ENCODE measurements around the gene C20orf96. TPM values are rescaled to one million over a fixed set of nuclear protein-coding genes. Genes with fewer than 3 reads are reported as not detected.
"Not testable (repeated sequence)": the region's sequence is repeated elsewhere in the genome, so short reads cannot be mapped to it uniquely, and the experiment has no call there.

Gene C20orf96, protein sequence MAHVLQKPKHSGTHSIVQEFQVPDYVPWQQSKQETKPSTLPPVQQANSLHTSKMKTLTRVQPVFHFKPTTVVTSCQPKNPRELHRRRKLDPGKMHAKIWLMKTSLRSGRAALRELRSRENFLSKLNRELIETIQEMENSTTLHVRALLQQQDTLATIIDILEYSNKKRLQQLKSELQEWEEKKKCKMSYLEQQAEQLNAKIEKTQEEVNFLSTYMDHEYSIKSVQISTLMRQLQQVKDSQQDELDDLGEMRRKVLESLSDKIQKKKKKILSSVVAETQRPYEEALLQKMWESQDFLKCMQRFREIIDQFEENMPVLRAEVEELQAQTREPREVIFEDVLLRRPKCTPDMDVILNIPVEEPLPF
- total RNA-seq (7.5 TPM in 2 replicates), polyA plus RNA-seq (4.7 and 7.7 TPM in 2 replicates), polyA minus RNA-seq (0.94 and 2.4 TPM in 2 replicates)
- 0.68 TPM for total RNA-seq (2013)

DNA sequence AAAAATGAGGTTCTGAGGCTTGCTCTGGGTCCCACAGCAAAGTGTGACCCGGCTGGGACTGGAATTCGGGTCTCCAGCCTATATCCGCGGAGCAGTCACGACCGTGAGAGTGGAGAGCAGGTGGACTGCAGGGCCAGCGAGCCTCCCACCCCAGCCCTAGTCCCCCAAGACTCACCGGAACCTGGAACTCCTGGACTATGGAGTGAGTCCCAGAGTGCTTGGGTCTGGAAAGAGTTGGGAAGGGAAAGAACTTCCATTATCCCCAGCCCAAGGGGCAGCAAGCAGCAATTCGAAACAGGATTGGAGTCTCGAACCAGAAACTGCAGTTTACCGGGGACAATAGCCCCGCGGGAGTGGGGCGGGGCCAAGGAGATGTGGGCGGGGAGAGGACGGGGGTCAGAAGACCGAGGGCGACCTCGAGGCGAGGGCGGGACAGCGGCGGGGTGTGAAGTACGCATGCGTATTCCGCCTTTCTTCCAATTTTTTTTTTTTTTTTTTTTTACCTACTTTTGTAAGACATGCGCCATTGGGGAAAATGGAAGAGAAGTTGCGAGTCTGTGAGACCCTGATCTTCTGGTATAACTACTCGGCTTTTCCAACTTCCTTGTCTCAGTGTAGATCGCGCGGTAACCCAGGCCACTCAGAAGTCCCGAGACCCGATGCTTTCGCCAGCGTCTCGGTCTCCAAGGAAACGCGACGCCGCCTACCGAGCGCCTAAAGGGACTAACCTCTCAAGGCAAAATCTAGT lies at the start of gene C20orf96:
TSS of gene C20orf96 (minus strand) at position 667 of the 748 bp plus-strand sequence. CDS start at position 527, 140 bp downstream.
- Mint-ChIP-seq H3K4me3 (no peak within 1 kb of the TSS), H3K4me1 (peaks cover 6% of the 10 kb centered on the region), H3K27ac (no peak within 1 kb of the TSS), H3K27me3 (no peaks in the 10 kb centered on the region), H3K9me3 (ENCODE audit: insufficient read depth) (no peaks in the 10 kb centered on the region)
- WGBS (ENCODE audit: insufficient coverage), result 0% methylated on average over 29 of the region's 43 CpGs
- intact Hi-C loops (cut with micrococcal nuclease), result loop anchor here (1.0 kb wide), 6 partner anchors 8 to 57 kb away; partner anchors contain the start of gene NRSN2
- Histone ChIP-seq H4K20me1 (ENCODE audit: control insufficient read depth, insufficient read depth, low read length, poor library complexity, severe bottlenecking) (no peaks in the 10 kb centered on the region), H3K4me3 (ENCODE audit: control extremely low read depth in 1 of 5, extremely low read depth in 1 of 5, insufficient read depth in 1 of 5, low read depth in 2 of 5, low read length in 4 of 5) (peak within 1 kb of the TSS; percentile 48 to 83 (median 69)), H3K4me1 (ENCODE audit: control insufficient read depth in 2 of 2, insufficient read depth in 2 of 2, low read length in 2 of 2) (peaks cover 18 to 22% of the 10 kb centered on the region in 2 donors), H3K4me2 (replicated peaks; ENCODE audit: low read depth, low read length, poor library complexity, severe bottlenecking) (peak within 1 kb of the TSS; percentile 87), H3K79me2 (ENCODE audit: control insufficient read depth, insufficient read depth, low read length) (peaks cover 22% of the 10 kb centered on the region), H3K27me3 (replicated peaks in 1 of 4; ENCODE audit: control extremely low read depth in 1 of 4, control insufficient read depth in 3 of 4, insufficient read depth in 4 of 4, low read length in 3 of 4) (no peaks in the 10 kb centered on the region), H3K9ac (ENCODE audit: low read length) (peak within 1 kb of the TSS; percentile 70), H3K27ac (ENCODE audit: low read length in 2 of 2) (peak within 1 kb of the TSS in 1 of 2 donors; percentile 57), H3K36me3 (replicated peaks in 1 of 2; ENCODE audit: control extremely low read depth in 1 of 2, control insufficient read depth in 1 of 2, extremely low read depth in 1 of 2, insufficient read depth in 2 of 2, low read length in 1 of 2) (no peaks in the 10 kb centered on the region), H3K9me3 (ENCODE audit: control extremely low read depth in 1 of 3, control insufficient read depth in 2 of 3, insufficient read depth in 1 of 3, low read length in 2 of 3) (no peaks in the 10 kb centered on the region), H2AFZ (ENCODE audit: insufficient read depth, low read depth, low read length, poor library complexity, severe bottlenecking) (peak within 1 kb of the TSS; percentile 88)
- POLR2A ChIA-PET, result no interaction called here
- CTCF ChIA-PET, result no interaction called here
- DNase-seq (peak; percentile 93), ATAC-seq (ENCODE audit: low read depth) (peak; percentile 98)
- TF ChIP-seq, protein P1, sequence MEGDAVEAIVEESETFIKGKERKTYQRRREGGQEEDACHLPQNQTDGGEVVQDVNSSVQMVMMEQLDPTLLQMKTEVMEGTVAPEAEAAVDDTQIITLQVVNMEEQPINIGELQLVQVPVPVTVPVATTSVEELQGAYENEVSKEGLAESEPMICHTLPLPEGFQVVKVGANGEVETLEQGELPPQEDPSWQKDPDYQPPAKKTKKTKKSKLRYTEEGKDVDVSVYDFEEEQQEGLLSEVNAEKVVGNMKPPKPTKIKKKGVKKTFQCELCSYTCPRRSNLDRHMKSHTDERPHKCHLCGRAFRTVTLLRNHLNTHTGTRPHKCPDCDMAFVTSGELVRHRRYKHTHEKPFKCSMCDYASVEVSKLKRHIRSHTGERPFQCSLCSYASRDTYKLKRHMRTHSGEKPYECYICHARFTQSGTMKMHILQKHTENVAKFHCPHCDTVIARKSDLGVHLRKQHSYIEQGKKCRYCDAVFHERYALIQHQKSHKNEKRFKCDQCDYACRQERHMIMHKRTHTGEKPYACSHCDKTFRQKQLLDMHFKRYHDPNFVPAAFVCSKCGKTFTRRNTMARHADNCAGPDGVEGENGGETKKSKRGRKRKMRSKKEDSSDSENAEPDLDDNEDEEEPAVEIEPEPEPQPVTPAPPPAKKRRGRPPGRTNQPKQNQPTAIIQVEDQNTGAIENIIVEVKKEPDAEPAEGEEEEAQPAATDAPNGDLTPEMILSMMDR (IDR thresholded peaks at IDR 0.05), result peak; percentile 45
- TF ChIP-seq EZH2 (IDR thresholded peaks at IDR 0.05; ENCODE audit: borderline replicate concordance, insufficient read depth, low read depth, low read length, poor library complexity, severe bottlenecking), result no peak

DNA sequence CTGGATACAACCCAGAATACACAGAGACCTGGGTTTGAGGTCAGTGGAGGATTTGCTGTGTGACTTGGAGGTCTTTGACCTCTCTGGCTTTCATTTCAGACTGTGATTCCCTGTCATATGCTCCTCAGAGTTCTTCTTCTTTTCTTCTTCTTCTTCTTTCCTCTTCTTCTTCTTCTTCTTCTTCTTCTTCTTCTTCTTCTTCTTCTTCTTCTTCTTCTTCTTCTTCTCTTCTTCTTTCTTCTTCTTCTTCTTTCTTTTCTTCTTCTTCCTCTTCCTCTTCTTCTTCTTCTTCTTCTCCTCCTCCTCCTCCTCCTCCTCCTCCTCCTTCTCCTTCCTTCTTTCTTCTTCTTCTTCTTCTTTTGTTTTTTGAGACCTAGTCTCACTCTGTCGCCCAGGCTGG lies 45.5 kb upstream of the C20orf96 start:
- H3K9ac ChIP-seq (ENCODE audit: low read length); H4K20me1 ChIP-seq (ENCODE audit: control insufficient read depth, insufficient read depth, low read length, poor library complexity, severe bottlenecking); DNase-seq; H3K27me3 ChIP-seq (replicated peaks in 1 of 4; ENCODE audit: control extremely low read depth in 1 of 4, control insufficient read depth in 3 of 4, insufficient read depth in 4 of 4, low read length in 3 of 4); H3K4me3 ChIP-seq (ENCODE audit: control extremely low read depth in 1 of 5, extremely low read depth in 1 of 5, insufficient read depth in 1 of 5, low read depth in 2 of 5, low read length in 4 of 5); H3K36me3 ChIP-seq (replicated peaks in 1 of 2; ENCODE audit: control extremely low read depth in 1 of 2, control insufficient read depth in 1 of 2, extremely low read depth in 1 of 2, insufficient read depth in 2 of 2, low read length in 1 of 2); H3K27ac ChIP-seq (ENCODE audit: low read length in 2 of 2); H3K79me2 ChIP-seq (ENCODE audit: control insufficient read depth, insufficient read depth, low read length); H3K4me1 Mint-ChIP-seq; H3K27ac Mint-ChIP-seq; H3K4me2 ChIP-seq (replicated peaks; ENCODE audit: low read depth, low read length, poor library complexity, severe bottlenecking); H3K4me3 Mint-ChIP-seq; H3K9me3 ChIP-seq (ENCODE audit: control extremely low read depth in 1 of 3, control insufficient read depth in 2 of 3, insufficient read depth in 1 of 3, low read length in 2 of 3); ATAC-seq (ENCODE audit: low read depth); H3K9me3 Mint-ChIP-seq (ENCODE audit: insufficient read depth); intact Hi-C loops (cut with micrococcal nuclease); H2AFZ ChIP-seq (ENCODE audit: insufficient read depth, low read depth, low read length, poor library complexity, severe bottlenecking); H3K27me3 Mint-ChIP-seq; H3K4me1 ChIP-seq (ENCODE audit: control insufficient read depth in 2 of 2, insufficient read depth in 2 of 2, low read length in 2 of 2); POLR2A ChIA-PET: not testable (repeated sequence)
- 88% methylated on average over 1 of the region's 1 CpG for WGBS (ENCODE audit: insufficient coverage)
- CTCF ChIA-PET, result interaction anchor here (0.9 kb wide), 1 partner anchor 21 kb away, joined by 4 read pairs; no protein-coding TSS in a partner anchor
